H54 (cell line): ENCODE measurements around the gene HLA-A.
"Not testable (repeated sequence)": the region's sequence is repeated elsewhere in the genome, so short reads cannot be mapped to it uniquely, and the experiment has no call there.

Source experiments
- DNase-seq: peaks from one replicate; pipeline ENCODE4 v3.0.0; 2011; ENCODE audit warnings: low spot score, mixed read lengths; ENCODE audit not compliant: insufficient read length
- FAIRE-seq: peaks from 3 replicates; lab custom pipeline; 2011; peaks lifted over from hg19 to GRCh38; lab: Jason Lieb, UNC
- POLR2A ChIP-seq: IDR thresholded peaks from 2 replicates; pipeline ENCODE4 v1.6.1; 2011; ENCODE audit warnings: low read depth, mild to moderate bottlenecking, low read length

The HLA-A gene

DNA sequence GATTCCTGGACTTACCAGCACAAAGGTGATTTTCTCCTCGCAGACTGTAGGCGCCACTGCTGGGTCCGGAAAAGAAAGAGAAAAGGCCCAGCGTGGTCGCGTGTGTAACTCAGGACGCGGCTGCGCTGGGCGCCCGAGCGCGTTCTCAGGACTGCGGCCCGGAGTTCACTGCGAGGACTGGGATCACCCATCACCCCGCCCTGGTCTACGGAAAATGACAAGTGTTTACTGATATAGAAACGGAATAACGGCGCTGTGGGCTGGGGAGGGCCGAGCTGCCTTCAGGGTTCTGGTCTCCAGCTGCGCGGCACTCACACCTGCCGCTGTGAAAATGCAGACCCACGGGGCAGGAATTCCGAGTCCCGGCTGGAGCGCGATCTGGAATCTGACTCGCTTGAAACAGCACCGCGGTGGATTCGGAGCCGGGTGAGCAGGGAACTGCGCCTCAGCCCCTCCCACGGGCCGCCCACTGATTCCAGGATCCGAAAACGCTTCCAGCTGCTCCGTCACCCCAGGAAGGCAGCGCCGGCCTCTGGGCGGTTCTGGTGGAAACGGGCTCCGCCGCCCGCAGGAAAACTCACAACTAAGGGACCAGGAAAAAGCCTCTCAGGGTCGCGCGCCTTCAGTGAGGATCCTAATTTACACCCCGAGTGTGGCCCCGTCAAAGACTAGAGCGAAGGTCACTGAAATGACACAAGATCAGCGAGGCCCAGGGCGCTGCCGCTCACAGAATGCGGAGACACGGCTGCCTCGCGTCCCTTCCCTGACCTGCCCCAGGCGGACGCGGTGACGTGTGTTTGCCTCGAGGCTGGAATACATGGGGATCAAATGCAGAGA lies 34.5 kb downstream of the HLA-A start:
- peak; percentile 32; the same call in 1 of the 2 replicates for TF ChIP-seq POLR2A
- DNase-seq = peak; percentile 70
- FAIRE-seq = no peak

DNA sequence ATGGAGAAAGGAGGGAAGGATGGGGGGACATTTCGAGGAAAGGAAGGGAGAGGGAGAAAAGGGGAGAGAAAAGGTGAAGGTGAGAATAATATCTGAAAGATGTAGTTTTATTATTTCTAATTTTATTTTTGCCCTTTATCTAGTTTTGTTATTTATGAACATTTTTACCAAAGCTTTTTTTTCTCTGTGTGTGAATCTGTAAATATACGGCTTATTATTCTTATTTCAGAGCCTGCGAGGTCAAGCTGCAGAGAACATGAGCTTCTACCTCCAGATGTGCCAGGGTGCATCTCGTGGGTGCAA lies 35.0 kb downstream of the HLA-A start:
- TF ChIP-seq POLR2A = no peak
- FAIRE-seq = no peak
- no peak for DNase-seq

DNA sequence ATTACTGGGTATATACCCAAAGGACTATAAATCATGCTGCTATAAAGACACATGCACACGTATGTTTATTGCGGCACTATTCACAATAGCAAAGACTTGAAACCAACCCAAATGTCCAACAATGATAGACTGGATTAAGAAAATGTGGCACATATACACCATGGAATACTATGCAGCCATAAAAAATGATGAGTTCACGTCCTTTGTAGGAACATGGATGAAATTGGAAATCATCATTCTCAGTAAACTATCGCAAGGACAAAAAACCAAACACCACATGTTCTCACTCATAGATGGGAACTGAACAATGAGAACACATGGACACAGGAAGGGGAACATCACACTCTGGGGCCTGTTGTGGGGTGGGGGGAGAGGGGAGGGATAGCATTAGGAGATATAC lies 37.7 kb downstream of the HLA-A start:
- not testable (repeated sequence) for DNase-seq, FAIRE-seq

DNA sequence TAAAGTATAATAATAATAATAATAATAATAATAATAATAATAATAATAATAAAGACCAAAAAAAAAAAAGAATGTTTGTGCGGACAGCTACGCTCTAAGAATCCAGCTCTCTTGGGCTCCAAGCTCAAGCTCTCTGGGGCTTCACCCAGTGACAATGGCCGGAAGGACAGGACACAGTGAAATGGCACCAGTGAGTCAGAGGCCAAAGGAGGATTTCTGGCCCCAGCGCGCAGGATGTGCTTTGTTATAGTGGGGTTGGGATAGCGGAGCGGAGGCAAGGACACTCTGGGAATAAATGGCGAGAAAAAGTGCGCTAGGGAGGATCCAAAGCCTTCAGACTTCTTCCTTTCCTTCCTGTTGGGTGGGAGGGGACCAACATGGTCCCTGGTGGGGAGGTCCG lies 38.2 kb downstream of the HLA-A start:
- DNase-seq (no peak), FAIRE-seq (no peak)
- no peak for TF ChIP-seq POLR2A

DNA sequence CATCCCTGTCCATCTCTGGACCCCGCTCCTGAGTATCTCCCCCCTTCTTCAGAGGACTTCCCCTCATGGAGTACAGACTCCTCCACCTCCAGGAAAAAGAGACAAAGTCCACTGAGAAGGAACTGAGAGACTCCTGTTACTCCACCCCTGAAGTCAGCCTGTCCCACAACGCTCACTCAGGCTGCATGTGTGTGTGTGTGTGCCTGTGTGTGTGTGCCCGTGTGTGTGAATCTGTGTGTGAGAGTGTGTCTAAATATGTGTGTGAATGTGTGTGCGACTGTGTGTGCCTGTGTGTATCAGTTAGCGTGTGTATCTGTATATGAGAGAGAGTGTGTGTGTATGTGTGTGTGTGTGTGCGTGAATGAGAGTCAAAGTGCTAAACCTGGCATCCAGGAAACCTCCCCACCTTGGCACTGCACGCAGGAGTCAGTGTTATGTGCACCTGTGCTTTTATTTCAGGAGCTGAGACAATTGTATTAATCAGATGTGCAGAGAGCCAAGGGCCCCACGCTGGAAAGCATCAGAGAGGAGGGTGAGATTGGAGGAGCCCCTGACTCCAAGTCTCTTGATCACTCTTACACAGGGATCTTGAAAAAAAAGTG lies 39.0 kb downstream of the HLA-A start:
- no peak for TF ChIP-seq POLR2A
- DNase-seq = no peak
- no peak for FAIRE-seq

DNA sequence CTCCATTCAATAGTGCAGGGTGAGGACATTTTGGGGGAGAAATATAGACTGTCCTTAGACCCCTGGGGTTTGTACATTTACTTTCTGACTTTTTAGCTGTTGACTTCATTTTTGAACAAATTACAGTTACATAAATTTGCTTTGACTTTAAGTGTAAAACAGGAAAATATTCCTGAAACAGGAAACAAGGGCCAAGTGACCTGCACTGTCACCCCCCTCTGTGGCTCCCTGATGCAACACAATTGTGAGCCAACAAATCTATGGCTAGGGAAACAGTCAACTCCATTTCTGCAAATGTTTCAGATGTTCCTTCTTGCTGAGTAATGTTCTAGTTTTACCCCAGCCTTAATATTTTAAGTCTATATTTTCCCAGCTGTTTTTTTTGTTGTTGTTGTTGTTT lies 39.8 kb downstream of the HLA-A start:
- no peak for TF ChIP-seq POLR2A
- DNase-seq = no peak
- no peak for FAIRE-seq

DNA sequence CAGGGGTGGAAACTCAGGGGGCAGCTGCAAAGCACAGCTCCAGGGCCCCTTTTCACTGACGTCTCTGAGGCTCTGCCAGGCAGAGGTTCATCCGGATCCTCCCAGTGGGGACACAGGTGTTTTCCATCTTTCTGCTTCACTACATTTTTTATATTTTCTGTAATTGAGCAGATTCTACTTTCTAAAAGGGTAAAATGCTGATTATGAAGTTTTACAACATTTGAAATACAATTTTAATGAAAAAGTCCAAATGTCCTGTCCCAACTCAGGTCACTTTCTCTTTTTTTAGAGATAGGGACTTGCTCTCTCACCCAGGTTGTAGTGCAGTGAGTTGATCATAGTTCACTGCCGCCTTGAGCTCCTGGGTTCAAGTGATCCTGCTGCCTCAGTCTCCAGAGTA lies 41.9 kb downstream of the HLA-A start:
- no peak for DNase-seq
- FAIRE-seq = no peak
- TF ChIP-seq POLR2A = no peak

DNA sequence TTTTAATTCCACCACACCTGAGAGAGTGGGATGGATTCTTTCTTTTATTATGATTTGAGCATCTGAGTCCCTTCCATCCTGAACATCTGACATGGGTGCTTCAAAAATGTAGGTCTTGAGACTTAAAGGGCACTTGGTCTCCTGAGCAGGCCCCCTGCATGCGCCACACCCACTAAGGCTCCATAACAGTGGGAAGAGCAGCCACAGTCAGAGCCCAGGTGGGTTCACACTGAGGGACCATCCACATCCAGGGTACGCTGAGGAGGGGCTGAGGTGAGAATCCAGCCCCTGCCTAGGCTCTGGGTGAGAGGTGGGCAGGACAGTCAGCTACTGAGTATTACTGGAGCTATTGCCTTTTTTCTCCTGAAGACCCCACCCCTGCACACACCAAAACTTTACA lies 42.7 kb downstream of the HLA-A start:
- FAIRE-seq (no peak), DNase-seq (no peak)
- TF ChIP-seq POLR2A = no peak

DNA sequence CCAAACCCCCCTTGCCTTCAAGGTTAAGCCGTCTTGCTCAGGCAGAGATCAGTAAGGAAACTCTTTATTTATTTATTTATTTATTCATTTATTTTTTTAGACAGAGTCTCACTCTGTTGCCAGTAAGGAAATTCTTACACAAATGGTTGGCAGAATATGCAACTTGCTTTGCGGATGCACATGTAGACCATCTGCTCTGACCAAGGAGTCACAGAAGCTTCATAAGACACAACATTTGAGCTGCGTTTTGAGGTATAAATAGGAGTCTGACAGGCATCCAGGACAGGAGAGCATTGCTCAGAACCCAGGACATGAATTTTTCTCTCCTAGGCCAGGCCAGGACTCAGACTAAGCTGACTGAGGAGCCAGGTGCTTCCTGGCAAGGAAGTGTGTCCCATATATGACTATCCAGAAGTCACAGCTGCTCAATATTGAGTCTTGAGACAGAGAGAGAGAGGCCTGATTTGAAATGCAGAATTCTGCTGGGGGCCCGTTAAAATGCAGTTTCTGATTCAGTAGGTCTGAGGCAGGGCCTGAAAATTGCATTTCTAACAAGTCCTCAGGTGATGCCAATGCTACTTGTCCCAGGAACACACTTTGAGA lies 43.9 kb downstream of the HLA-A start:
- DNase-seq (no peak), FAIRE-seq (no peak)
- no peak for TF ChIP-seq POLR2A

DNA sequence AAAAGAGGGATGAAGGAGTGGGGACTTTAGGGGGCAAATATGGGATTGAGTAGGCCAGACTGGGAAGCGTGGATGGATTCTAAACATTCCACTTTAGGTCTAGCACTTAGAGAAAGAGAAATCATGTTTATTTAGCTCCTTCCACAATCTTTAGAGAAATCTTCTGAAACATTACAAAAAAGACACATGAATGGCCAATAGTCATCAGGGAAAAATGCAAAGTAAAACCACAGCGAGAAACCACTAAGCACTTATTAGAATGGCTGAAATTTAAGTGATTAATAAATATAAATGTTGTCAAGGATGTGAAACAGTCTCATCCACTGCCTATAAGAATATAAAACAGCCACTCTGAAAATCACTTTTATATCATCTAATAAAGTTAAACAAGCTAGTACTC lies 46.9 kb downstream of the HLA-A start:
- no peak for TF ChIP-seq POLR2A
- peak; percentile 23 for FAIRE-seq
- DNase-seq = no peak

DNA sequence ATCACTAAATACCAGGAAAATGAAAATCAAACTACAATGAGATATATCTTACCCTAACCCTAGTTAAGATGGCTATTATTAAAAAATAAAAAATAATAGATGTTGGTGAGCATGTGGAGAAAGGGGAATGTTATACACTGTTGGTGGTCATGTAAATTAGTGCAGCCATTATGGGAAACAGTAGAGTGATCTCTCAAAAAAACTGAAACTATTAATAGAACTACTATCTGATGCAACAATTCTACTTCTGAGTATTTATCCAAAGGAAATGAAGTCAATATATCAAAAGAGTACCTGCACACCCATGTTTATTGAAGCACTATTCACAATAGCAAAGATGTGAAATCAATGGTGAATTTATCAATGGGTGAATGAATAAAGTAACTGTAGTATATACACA lies 48.6 kb downstream of the HLA-A start:
- no peak for DNase-seq
- no peak for TF ChIP-seq POLR2A
- FAIRE-seq = no peak

DNA sequence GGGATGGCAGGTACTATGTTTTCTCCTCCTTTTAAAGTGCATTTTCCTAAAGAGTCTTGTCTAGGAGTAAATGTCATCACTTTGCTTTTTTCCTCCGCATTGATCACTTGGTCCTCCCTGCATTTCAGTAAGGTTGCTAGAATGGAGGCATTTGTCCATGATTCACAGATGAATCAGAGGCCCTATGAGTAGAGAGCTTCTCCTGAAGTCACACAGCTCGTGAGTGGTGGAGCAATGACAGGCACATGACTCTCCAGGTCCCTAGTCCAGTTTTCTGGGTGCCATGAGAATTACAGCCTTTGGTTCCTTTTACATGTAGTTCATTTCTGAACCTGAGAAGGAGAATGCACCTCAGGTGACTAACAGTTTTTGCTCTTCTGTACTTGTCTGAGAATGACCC lies 50.5 kb downstream of the HLA-A start:
- no peak for TF ChIP-seq POLR2A
- DNase-seq = peak; percentile 76
- FAIRE-seq = peak; percentile 92

DNA sequence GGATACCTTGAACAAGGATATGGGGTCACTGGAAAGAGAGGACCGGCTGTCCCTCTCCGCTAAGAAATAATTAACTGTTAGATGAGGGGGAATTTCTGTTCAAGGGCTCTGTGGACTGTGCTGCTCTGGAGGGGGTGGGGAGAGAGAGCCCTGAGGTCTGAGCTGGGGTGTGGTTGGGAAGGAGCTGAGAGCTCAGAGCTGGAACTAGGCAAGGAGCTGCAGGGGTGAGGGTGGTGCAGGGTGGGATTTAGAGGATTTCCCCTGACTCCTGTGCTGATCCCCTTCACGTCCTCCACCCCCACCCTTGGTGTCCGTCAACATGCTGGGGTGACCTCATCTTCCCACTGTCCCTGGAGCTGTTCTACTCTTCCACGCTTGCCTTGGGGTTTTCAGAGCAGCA lies 52.5 kb downstream of the HLA-A start:
- no peak for TF ChIP-seq POLR2A
- DNase-seq = no peak
- FAIRE-seq = no peak

DNA sequence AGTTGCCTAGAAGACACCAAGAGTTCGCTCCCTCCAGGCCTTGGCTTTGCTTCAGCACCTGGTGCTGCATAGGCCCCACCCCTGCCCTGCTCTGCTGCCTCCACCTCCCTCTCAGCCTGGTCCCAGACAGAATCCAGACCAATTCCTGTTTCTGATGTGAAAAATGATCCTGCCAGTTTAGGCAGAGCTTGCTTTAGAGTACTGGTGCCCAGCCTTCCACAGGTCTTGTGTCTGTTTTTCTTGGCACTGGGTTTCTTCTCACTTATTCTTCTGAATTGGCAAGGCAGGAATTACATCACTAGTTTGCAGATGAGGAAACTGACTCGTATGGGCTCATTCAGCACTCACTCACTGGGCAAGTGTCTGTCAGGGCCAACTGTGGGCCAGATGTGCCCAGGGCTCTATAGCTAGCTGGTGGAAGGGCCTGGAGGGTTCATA lies 53.0 kb downstream of the HLA-A start:
- FAIRE-seq (no peak), DNase-seq (no peak)
- TF ChIP-seq POLR2A = no peak
